ENCODE data around the gene ARL3.

The ARL3 gene

DNA sequence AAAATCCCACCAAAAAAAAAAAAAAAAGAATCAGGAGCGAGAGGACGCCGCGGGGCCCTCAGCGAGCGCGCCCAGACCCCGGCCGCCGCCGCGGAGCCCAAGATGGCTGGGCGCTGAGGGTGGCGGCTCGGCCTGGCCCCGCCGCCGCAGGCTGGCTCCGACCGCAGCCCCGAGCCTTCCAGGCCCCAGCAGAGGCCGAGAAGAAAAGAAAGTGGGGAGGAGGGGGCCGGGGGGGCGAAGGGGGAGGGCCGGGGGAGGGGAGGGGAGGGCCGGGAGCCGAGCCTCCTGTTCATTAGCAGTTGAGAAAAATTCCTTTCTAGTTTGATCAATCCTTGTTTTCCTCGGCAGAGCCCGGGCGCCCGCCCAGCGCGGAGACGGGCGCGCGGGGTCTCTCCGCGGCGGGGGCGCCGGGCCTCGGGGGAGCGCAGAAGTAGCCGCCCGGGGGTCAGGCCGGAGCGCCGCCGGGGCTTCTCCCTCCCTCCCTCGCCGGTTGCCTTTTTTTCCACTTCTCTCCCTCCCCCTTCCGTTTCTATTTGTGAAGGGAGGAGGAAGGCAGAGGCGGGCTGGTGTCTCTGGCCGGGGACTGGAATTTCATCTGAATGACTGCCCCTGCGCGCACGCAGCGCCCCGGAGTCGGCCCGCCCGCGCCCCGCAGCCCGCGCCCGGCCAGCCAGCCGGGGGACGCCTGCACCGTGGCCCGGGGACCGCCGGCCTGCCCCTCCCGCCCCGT lies 70.7 kb downstream of the ARL3 start:
- H3K4me3 ChIP-seq (ENCODE audit: low read length) = peak overlapping the region; percentile 89
- DNase-seq (ENCODE audit: low read depth) = no peak

DNA sequence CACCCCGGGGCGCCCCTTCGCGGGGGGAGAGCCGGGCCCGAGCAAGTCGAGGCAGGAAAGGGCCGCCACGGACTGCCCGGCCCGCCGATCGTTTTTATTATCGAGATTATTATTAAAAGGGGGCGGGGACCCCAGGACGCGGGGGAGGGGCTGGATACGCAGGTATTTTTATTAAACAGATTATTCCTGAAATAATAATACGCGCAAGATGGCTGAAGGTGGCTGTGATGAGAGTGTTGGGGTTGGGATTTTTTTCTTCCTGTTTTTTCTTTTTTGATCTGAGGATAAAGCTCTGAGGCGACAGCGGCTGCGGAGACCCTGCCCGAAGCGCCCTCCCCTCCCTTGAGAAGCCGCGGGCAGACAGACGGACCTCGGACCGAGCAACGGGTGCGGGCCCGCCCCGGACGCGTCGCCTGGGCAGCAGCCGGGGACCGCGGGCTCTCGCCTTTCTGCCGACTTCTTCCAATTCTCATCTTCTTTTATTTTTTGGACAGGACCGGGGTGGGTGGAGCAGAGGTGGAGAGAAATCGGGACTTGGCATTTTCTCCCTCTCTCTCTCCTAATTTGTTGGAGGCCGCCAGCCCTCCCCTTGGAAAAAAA lies 71.4 kb downstream of the ARL3 start:
- TF ChIP-seq, protein P1, sequence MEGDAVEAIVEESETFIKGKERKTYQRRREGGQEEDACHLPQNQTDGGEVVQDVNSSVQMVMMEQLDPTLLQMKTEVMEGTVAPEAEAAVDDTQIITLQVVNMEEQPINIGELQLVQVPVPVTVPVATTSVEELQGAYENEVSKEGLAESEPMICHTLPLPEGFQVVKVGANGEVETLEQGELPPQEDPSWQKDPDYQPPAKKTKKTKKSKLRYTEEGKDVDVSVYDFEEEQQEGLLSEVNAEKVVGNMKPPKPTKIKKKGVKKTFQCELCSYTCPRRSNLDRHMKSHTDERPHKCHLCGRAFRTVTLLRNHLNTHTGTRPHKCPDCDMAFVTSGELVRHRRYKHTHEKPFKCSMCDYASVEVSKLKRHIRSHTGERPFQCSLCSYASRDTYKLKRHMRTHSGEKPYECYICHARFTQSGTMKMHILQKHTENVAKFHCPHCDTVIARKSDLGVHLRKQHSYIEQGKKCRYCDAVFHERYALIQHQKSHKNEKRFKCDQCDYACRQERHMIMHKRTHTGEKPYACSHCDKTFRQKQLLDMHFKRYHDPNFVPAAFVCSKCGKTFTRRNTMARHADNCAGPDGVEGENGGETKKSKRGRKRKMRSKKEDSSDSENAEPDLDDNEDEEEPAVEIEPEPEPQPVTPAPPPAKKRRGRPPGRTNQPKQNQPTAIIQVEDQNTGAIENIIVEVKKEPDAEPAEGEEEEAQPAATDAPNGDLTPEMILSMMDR (conservative IDR thresholded peaks at IDR 0.05; ENCODE audit: low read depth, low read length) = no peak
- H3K4me3 ChIP-seq (ENCODE audit: low read length) = peak overlapping the region; percentile 89
- no peak for DNase-seq (ENCODE audit: low read depth)

More for the DNA sequence above, 70.7 kb downstream of the ARL3 start:
- TF ChIP-seq, protein P1 (conservative IDR thresholded peaks at IDR 0.05; ENCODE audit: low read depth, low read length) = no peak

DNA sequence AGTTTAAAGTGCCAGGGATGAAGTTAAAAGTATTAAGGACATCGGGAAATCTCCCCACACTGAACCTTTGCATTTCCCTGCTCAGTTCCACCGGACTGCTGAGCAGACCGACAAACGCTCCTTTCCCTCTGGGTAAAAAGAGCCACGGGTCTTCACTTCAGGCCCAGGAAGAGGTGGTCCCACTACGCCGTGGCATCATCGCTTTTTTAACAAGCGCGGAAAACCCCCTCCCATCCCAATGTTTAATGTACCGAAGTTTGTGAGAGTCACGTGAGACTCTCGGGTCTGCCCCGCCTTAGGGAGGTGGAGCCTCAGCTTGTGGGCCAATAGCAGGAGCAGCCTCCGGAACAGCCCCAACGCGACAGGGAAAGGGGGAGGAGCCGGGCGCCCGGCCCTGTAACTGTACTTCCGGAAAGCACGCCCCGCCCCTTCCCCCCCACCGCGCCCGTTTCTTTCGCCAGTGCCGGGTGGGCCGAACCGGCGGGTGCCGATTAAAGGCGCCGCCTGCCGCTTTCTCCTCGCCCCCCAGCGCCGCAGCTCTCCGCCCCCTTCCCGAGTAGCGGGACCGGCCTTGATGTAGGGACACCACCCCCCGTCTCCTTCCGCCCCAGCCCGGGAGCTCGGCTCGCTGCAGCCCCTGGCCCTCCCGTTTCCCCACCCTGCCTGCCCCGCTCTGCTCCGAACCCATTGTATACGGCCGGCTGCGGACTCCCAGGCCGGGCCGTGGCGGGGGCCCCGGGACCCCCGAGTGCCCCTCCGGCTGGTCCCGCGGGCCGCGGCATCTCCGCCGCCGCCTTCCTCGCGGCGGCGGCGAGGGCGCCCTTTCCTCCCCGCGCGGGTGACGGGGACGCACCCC lies 72.1 kb downstream of the ARL3 start:
- peak; percentile 89 for DNase-seq (ENCODE audit: low read depth)
- TF ChIP-seq, protein P1 (conservative IDR thresholded peaks at IDR 0.05; ENCODE audit: low read depth, low read length) = no peak
- peak overlapping the region; percentile 89 for H3K4me3 ChIP-seq (ENCODE audit: low read length)

DNA sequence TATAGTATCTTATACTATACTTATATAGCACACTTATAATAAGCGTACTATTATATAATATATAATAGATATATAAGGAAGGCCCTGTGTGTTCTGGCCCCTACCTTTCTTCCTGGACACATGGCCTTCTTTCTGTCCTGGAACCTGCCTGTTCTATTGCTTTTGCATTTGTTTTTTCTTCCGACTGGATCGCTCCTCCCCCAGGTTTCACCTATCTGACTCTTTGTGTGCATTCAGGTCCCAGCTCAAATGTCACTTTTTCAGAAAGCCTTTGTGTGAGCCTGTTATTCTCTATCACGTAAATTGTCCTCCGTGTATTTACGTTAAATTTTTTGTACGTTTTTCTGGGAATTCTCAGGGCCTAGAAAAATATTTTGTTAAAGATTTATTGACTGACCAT lies 72.8 kb downstream of the ARL3 start:
- TF ChIP-seq, protein P1 (conservative IDR thresholded peaks at IDR 0.05; ENCODE audit: low read depth, low read length) = no peak
- no peak for DNase-seq (ENCODE audit: low read depth)
- H3K4me3 ChIP-seq (ENCODE audit: low read length) = peak overlapping the region; percentile 89

DNA sequence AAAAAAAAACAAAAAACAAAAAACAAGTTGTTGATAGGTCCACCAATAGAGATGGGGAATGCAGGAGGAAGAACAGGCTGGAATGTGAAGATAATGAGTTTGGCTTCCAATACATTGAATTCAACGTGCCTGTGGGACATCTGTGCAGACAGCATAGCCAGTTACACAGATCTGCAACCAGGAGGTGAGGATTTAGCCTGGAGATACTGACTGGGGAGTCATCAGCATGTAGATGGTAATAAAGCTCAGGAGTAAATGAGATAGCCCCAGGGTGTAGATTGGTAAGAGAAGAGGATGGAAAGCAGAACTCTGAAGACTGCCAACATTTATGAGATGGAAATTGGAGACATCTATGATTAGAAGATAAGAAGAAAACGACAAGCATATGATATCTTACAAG lies 74.7 kb downstream of the ARL3 start:
- no peak for DNase-seq (ENCODE audit: low read depth)
- no peak overlapping the region for H3K4me3 ChIP-seq (ENCODE audit: low read length)
- TF ChIP-seq, protein P1 (conservative IDR thresholded peaks at IDR 0.05; ENCODE audit: low read depth, low read length) = no peak

DNA sequence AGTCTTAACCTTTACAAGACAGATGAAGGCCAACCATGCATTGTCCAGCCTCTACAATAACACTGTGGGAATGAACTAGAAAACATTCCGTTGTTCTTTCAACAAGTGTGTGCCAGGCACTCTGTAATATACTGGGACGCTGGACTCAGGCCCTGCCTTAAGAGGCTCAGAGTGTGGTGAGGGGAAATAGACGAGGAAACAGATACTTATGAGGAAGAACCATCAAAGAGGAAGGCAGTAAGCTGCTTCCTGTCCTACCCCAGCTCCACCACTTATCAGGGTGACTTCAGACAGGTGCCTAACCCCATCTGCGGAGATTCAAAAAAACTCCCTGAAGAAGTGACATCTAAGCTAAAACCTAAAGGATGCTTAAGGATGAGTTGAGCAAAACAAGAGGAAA lies 78.8 kb downstream of the ARL3 start:
- H3K4me3 ChIP-seq (ENCODE audit: low read length) = no peak overlapping the region
- TF ChIP-seq, protein P1 (conservative IDR thresholded peaks at IDR 0.05; ENCODE audit: low read depth, low read length) = no peak
- no peak for DNase-seq (ENCODE audit: low read depth)

Data from retinal pigment epithelial cell (primary cell).